ENCODE results near the gene SYNE2. TPM values are rescaled to one million over a fixed set of nuclear protein-coding genes. Genes with fewer than 3 reads are reported as not detected.
A peak's percentile ranks its signal among the peaks of the same experiment; 100 is the strongest.

SYNE2 gene
- total and polyA plus RNA-seq, 9 donors = 65.1 to 262 (median 180) TPM

DNA sequence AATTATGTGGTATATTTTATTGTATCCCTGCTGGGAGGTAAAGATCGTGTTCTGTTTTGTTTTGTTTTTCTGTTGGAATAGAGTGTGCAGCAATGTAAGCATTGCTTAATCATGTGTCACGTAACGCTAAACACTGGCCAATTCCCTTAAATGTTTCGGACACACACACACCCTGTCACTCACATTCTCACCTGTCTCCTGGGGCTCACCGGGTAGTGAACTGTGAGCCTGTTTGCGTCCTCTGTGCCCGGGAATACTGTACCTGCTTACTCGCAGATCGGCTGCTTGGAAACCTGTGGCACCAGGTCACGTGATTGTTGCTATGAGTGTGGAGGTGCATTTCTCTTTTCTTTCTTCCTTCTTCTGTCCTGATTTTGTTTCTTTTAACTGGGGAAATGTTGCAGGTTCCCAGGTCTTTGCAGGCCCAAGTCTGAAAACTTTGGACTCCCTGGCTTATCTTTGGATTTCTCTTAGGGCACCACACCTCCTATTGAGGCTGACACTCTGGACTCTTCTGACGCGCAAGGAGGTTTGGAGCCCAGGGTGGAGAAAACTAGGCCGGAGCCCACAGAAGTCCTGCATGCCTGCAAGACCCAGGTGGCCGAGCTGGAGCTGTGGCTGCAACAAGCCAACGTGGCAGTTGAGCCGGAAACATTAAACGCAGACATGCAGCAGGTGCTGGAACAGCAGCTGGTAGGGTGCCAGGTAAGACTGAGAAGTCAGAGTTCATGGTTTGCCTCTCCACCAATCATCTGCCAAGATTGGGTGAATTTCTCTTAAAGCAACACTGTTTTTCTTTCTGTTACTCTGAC, 260.3 kb downstream of the SYNE2 start:
- intact Hi-C loops (cut with DNase I) = no loop called here
- no peaks in the 10 kb centered on the region for H3K27me3 ChIP-seq
- H3K27ac ChIP-seq = no peak overlapping the region
- H3K9me3 ChIP-seq = no peaks in the 10 kb centered on the region
- H3K4me3 ChIP-seq = no peak overlapping the region
- no peaks in the 10 kb centered on the region for H3K36me3 ChIP-seq
- H3K4me1 ChIP-seq (ENCODE audit: insufficient read depth) = no peaks in the 10 kb centered on the region
- DNase-seq = peak in 4 of 5 donors; percentile 25 to 52 (median 37)
- TF ChIP-seq, protein P1, sequence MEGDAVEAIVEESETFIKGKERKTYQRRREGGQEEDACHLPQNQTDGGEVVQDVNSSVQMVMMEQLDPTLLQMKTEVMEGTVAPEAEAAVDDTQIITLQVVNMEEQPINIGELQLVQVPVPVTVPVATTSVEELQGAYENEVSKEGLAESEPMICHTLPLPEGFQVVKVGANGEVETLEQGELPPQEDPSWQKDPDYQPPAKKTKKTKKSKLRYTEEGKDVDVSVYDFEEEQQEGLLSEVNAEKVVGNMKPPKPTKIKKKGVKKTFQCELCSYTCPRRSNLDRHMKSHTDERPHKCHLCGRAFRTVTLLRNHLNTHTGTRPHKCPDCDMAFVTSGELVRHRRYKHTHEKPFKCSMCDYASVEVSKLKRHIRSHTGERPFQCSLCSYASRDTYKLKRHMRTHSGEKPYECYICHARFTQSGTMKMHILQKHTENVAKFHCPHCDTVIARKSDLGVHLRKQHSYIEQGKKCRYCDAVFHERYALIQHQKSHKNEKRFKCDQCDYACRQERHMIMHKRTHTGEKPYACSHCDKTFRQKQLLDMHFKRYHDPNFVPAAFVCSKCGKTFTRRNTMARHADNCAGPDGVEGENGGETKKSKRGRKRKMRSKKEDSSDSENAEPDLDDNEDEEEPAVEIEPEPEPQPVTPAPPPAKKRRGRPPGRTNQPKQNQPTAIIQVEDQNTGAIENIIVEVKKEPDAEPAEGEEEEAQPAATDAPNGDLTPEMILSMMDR (IDR thresholded peaks at IDR 0.05) = no peak
- TF ChIP-seq EP300 (IDR thresholded peaks at IDR 0.05) (no peak), POLR2A (IDR thresholded peaks at IDR 0.05) (no peak)
- 68 to 72% (median 69%) methylated on average over 17 of the region's 17 CpGs for WGBS, 3 donors

DNA sequence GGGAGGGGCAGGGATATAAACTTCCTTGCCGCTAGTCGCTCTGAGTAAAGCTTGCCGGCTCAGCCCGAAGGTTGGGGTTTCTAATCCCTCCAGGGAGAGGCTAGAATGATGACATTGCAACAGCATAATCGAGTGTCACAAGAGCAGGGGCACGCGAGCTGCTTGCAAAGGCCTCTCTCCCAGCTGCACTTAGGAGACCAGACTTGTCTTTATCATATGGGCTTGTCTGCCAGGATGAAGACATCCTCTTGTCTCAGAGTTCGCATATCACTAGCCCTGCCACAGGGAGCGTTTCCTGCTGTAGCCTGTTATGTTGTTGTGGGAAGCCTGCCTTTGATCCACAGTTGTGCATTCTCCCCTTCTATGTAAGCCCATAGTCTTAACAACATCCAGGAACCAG, 261.4 kb downstream of the SYNE2 start:
- no peak overlapping the region for H3K4me3 ChIP-seq
- no peaks in the 10 kb centered on the region for H3K36me3 ChIP-seq
- H3K27ac ChIP-seq = no peak overlapping the region
- intact Hi-C loops (cut with DNase I) = no loop called here
- no peaks in the 10 kb centered on the region for H3K4me1 ChIP-seq (ENCODE audit: insufficient read depth)
- TF ChIP-seq, protein P1 (IDR thresholded peaks at IDR 0.05) = no peak
- no peak for TF ChIP-seq EP300 (IDR thresholded peaks at IDR 0.05)
- TF ChIP-seq POLR2A (IDR thresholded peaks at IDR 0.05) = no peak
- H3K27me3 ChIP-seq = no peaks in the 10 kb centered on the region
- no peaks in the 10 kb centered on the region for H3K9me3 ChIP-seq
- no peak for DNase-seq
- 65 to 80% (median 66%) methylated on average over 9 of the region's 9 CpGs for WGBS, 3 donors

DNA sequence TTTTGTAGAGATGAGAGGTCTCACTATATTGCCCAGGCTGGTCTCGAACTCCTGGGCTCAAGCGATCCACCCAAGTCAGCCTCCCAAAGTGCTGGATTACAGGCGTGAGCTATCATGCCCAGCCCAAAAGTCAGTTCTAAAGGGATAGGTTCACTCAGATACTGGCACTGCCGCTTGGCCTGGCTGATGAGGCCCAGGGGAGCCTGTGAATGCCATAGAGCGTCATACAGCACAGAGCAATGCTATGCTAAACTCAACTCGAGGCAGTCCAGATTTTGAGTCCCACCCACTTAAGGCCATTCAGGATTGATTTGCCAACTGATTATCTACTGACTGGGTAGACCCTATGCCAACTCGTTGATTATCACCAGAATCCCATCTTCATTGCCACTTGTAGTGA, 262.0 kb downstream of the SYNE2 start:
- H3K4me3 ChIP-seq = no peak overlapping the region
- intact Hi-C loops (cut with DNase I) = no loop called here
- no peaks in the 10 kb centered on the region for H3K36me3 ChIP-seq
- DNase-seq = no peak
- H3K27me3 ChIP-seq = no peaks in the 10 kb centered on the region
- TF ChIP-seq EP300 (IDR thresholded peaks at IDR 0.05) (no peak), POLR2A (IDR thresholded peaks at IDR 0.05) (no peak)
- TF ChIP-seq, protein P1 (IDR thresholded peaks at IDR 0.05) = no peak
- 93 to 98% (median 94%) methylated on average over 7 of the region's 7 CpGs for WGBS, 3 donors
- no peak overlapping the region for H3K27ac ChIP-seq
- H3K4me1 ChIP-seq (ENCODE audit: insufficient read depth) = no peaks in the 10 kb centered on the region
- no peaks in the 10 kb centered on the region for H3K9me3 ChIP-seq

DNA sequence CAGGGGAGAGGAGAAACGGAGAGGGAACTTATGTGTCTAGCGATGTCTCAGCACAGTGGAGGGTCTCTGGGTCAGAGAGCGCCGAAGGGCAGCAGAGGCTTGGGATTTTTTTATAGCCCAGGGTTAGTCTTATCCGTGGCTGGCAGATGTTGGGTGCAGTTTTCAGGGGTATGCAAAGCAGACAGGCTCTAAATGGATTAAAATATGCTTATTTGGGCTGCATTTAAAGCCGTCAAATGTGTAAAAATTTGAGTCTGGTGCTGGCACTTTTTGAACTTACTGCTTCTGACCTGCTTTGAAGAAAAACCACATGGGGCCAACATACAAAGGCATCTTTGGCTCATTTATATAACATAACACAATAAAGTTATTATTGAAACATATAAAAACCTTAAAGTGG, 262.6 kb downstream of the SYNE2 start:
- intact Hi-C loops (cut with DNase I) = no loop called here
- H3K4me3 ChIP-seq = no peak overlapping the region
- no peaks in the 10 kb centered on the region for H3K4me1 ChIP-seq (ENCODE audit: insufficient read depth)
- DNase-seq = no peak
- WGBS, 3 donors = 84 to 90% (median 85%) methylated on average over 6 of the region's 6 CpGs
- no peaks in the 10 kb centered on the region for H3K9me3 ChIP-seq
- H3K36me3 ChIP-seq = no peaks in the 10 kb centered on the region
- no peak overlapping the region for H3K27ac ChIP-seq
- TF ChIP-seq POLR2A (IDR thresholded peaks at IDR 0.05) (no peak), EP300 (IDR thresholded peaks at IDR 0.05) (no peak)
- TF ChIP-seq, protein P1 (IDR thresholded peaks at IDR 0.05) = no peak
- H3K27me3 ChIP-seq = no peaks in the 10 kb centered on the region
